SK-N-SH (cell line): ENCODE data around the gene CEP57.

Experiments used
- EZH2phosphoT487 ChIP-seq: fragments of 200-600 bp; sonication (generic); IDR thresholded peaks from 2 replicates; pipeline ENCODE4 v1.6.1; 2017; ENCODE audit warnings: low read depth, mixed run types, mild to moderate bottlenecking, antibody characterized with exemption, moderate library complexity, borderline replicate concordance
- RCOR1 ChIP-seq: fragments of 150-350 bp; IDR thresholded peaks from 2 replicates; pipeline ENCODE4 v1.6.1; 2017; ENCODE audit warnings: antibody characterized with exemption, low read length

DNA sequence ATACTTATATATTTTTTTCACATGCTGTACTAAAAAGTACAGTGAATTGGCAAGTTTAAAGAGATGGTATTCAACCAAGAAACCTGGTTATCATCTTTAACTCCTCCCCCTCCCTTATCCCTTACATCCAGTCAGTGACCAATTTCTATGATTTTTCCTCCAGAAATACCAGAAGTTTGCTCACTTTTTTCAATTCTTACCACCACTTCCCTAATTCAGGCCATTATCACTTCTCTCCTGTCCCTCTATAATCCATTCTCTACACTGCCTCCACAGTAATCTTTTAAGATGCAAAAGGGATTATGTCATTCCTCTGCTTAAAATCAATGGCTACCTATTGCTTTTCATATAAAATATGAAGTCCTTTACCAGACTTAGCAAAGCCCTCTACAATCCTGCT, 62.8 kb downstream of the CEP57 start:
- no peak for TF ChIP-seq EZH2phosphoT487
- no peak for TF ChIP-seq RCOR1
